Stimulated activated naive CD8-positive, alpha-beta T cell treated with anti-CD3 and anti-CD28 coated beads, Interleukin-15, Interleukin-2, amounts not matched to agents 100 ng/mL and 50 ng/mL, for 24 hours (primary cell): Measurements from ENCODE around the gene SMC3.
"Not testable (repeated sequence)": the region's sequence is repeated elsewhere in the genome, so short reads cannot be mapped to it uniquely, and the experiment has no call there.

ENCODE experiments used
- H3K27ac Mint-ChIP-seq: one replicate; pipeline ENCODE4 v1.8.0; 2021; ENCODE audit warnings: mild to moderate bottlenecking, mixed read lengths
- H3K27me3 Mint-ChIP-seq: one replicate; pipeline ENCODE4 v1.8.0; 2021; ENCODE audit warnings: mixed read lengths
- H3K36me3 Mint-ChIP-seq: one replicate; pipeline ENCODE4 v1.8.0; 2021; ENCODE audit warnings: low read depth, mixed read lengths
- H3K4me1 Mint-ChIP-seq: one replicate; pipeline ENCODE4 v1.8.0; 2021; ENCODE audit warnings: low read depth, mixed read lengths
- H3K4me3 Mint-ChIP-seq: one replicate; pipeline ENCODE4 v1.8.0; 2021; ENCODE audit warnings: mild to moderate bottlenecking, mixed read lengths
- H3K9me3 Mint-ChIP-seq: one replicate; pipeline ENCODE4 v1.8.0; 2021; ENCODE audit warnings: mixed read lengths

SMC3 gene

DNA sequence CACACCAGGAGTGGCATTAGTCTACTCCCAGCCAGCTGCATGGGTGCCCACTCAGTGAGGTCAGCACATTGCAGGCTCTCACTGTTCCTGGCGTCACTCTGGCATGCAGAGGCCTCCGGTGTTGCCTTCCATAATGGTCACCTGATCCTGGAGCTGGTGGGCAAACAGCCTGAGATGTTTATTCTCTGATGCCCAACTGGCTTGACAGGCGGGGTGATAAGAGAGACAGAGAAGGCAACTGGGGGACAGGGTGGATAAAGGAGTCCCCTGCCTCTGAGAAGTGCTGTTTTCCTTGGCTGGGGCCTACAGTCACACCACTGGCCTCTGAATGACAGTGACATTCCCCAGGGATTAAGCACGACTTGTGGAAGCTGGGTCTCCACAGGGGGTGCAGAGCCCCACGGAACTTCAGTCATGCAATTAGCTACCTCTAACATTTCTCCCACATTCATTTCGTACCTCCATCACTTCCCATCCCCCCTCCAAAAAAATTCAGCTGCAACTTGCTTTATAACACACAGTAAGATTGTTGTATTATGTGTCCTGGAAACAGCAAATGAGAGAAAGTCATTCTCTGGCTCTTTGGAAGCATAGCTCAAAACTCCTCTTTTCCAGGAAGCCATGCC is 69.5 kb downstream of the SMC3 start:
- Mint-ChIP-seq H3K36me3 (no peaks in the 10 kb centered on the region), H3K9me3 (no peaks in the 10 kb centered on the region), H3K4me3 (no peak overlapping the region), H3K27ac (no peak overlapping the region), H3K4me1 (peaks cover 14% of the 10 kb centered on the region), H3K27me3 (peaks cover 23% of the 10 kb centered on the region)

DNA sequence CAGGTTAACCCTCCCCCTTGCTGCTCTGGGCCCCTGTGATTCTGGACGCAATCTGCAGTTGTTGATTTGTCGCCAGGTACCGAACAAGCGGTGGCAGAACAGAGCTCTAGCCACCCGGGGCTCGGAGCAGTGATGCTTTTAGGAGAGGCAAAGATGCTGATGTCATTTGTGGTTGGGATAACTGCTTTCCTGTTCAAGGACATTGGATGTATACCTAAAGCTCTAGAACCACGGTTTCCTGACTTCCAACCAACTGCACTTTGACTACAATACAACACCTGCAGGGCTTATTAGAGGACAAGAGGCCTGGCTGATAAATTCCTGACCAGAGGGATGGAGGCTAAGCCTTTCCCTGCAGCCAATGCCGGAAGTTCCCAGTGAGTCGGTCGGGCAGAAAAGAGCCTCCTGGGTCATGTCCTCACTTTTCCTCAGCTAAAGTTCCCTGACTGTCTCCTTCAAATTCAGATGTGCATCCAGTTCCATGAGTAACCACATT is 70.1 kb downstream of the SMC3 start:
- H3K4me3 Mint-ChIP-seq: no peak overlapping the region
- no peaks in the 10 kb centered on the region for H3K36me3 Mint-ChIP-seq
- H3K4me1 Mint-ChIP-seq: peaks cover 20% of the 10 kb centered on the region
- peaks cover 29% of the 10 kb centered on the region for H3K27me3 Mint-ChIP-seq
- H3K9me3 Mint-ChIP-seq: no peaks in the 10 kb centered on the region
- H3K27ac Mint-ChIP-seq: no peak overlapping the region

DNA sequence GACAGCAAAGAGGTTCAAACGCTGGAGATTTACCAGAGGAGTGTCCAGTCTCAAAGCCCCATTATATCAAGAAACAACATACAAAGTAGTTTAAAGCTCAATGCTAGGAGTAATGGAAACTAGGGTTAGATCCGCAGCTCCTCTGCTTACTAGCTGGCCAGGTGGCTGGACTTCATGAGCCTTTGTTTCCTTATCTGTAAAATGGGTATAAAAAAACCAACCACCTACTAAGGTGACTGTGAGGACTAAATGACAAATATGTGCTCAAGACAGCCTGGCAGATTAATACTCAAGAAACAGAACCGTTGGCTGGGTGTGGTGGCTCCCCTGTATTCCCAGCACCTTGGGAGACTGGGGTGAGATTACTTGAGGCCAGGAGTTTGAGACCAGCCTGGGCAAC is 70.8 kb downstream of the SMC3 start:
- Mint-ChIP-seq H3K9me3 (no peaks in the 10 kb centered on the region), H3K27ac (no peak overlapping the region), H3K27me3 (peaks cover 36% of the 10 kb centered on the region)

DNA sequence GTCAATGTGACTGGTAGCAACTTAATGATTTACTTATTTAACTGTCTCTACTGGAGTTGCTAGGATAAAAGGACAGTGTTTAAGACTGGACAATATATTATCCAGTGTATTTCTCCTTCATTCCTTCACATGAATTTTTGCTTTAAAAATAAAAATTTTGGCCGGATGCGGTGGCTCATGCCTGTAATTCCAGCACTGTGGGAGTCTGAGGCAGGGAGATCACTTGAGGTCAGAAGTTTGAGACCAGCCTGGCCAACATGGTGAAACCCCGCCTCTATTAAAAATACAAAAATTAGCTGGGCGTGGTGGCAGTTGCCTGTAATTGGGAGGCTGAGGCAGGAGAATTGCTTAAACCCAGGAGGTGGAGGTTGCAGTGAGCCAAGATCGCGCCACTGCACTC is 71.6 kb downstream of the SMC3 start:
- peaks cover 39% of the 10 kb centered on the region for H3K27me3 Mint-ChIP-seq
- not testable (repeated sequence) for H3K27ac Mint-ChIP-seq, H3K4me3 Mint-ChIP-seq, H3K9me3 Mint-ChIP-seq, H3K36me3 Mint-ChIP-seq
- peaks cover 28% of the 10 kb centered on the region for H3K4me1 Mint-ChIP-seq

More for the DNA sequence above, 70.8 kb downstream of the SMC3 start:
- Mint-ChIP-seq H3K4me3 (no peak overlapping the region), H3K4me1 (peaks cover 26% of the 10 kb centered on the region), H3K36me3 (no peaks in the 10 kb centered on the region)

DNA sequence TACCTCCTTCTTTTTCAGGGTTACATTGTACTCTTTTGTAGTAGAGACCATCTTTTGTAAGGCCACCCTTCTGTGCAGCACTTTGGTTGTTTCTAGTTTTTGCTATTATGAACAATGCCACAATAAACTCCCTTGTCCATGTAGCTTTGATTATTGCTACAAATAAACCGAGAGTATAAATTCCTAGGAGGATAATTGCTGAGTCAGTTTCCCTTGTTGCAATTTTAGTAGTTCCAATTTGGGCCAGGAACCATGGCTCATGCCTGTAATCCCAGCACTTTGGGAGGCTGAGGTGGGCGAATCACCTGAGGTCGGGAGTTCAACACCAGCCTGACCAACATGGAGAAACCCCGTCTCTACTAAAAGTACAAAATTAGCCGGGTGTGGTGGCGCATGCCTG is 72.4 kb downstream of the SMC3 start:
- H3K9me3 Mint-ChIP-seq, H3K36me3 Mint-ChIP-seq, H3K4me3 Mint-ChIP-seq, H3K27ac Mint-ChIP-seq: not testable (repeated sequence)
- Mint-ChIP-seq H3K4me1 (peaks cover 32% of the 10 kb centered on the region), H3K27me3 (peaks cover 43% of the 10 kb centered on the region)

DNA sequence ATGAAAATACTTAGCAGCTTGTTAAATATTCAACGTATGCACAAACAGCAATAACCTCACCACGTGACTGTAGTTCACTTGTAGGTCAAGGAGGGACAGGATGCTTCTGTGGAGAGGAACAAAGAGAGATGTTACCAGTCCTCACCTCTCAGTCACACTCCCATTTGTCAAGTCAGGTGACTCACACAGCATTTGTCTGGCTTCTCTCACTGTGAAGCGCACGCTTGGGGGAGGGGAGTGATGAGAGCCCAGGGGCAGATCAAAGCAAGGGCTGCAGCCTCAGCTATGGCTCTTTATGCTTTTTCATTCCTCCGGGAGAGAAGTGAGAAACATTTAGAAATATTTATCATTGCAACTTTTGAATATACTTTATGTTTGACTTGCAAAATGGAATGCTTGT is 73.8 kb downstream of the SMC3 start:
- Mint-ChIP-seq H3K27ac (no peak overlapping the region), H3K36me3 (no peaks in the 10 kb centered on the region), H3K9me3 (no peaks in the 10 kb centered on the region)

DNA sequence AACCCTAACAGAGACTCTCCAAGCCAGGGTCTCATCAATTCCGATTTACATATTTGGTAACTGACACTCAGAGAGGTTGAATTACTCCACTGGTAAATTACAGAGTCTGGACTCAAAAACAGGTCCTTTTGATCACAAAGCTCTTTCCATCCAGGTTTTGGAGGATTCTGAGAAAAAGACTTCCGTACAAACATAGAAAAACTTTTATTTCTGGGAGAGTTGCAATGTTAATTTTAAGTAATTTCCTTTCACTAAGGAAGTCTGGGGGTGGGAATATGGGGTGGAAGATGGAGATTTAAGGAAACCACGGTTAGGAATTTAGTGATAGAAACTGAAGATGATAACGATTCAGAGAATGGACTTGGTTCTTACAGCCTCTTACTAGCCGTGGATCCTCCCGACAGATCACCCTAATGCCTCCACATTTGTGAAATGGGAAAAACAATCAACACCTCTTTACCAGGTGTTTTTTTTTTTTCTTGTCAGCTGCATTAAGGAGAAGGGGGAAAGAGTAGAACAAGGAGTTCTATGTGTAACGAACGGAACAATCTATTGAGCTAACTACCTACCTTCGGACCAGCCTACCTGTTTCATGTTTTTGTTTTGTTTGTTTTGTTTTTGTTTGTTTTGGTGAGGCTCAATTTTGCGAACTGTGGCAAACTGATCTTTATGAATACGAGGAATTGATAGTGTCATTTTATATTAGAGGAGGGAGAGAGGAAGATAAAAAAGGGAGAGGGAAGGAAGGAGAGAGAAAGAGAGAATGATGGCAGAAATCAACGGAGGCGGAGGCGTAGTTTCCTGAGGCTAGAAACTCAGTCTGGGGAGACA is 74.9 kb downstream of the SMC3 start:
- Mint-ChIP-seq H3K4me1 (peaks cover 37% of the 10 kb centered on the region), H3K4me3 (peak overlapping the region; percentile 76), H3K36me3 (no peaks in the 10 kb centered on the region), H3K27me3 (peaks cover 63% of the 10 kb centered on the region), H3K27ac (peak overlapping the region; percentile 47), H3K9me3 (no peaks in the 10 kb centered on the region)

More for the DNA sequence above, 73.8 kb downstream of the SMC3 start:
- Mint-ChIP-seq H3K4me1 (peaks cover 37% of the 10 kb centered on the region), H3K4me3 (no peak overlapping the region), H3K27me3 (peaks cover 55% of the 10 kb centered on the region)

DNA sequence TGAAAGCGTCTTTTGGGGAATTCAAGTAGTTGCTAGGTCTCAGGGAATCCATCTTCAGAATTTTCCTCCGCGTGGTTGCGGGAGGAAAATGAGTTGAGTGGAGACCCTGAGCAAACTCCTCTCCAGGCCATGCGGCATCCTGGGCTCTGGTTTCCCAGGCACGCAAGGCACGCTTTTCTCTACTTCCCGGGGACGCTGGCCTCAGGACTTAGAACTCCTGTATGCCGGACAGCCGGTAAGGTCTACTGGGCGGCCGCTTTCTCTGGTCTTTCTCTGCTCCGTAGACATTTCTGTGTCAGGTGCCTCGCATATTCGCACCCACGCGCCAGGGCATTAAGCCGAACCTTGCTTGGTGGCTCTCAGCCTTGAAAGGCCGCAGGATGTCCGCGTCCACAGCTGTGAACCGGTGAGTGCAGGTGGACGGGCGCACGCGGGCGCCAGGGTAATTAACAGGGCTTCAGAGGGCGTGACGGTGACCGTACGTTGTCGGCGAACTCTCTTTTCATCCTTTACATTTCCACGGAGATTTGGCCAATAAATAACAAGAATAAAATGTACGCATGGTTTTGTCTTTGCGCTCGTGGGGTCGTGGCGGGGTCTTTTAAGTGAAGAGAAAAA is 75.6 kb downstream of the SMC3 start:
- H3K27me3 Mint-ChIP-seq: peaks cover 64% of the 10 kb centered on the region

DNA sequence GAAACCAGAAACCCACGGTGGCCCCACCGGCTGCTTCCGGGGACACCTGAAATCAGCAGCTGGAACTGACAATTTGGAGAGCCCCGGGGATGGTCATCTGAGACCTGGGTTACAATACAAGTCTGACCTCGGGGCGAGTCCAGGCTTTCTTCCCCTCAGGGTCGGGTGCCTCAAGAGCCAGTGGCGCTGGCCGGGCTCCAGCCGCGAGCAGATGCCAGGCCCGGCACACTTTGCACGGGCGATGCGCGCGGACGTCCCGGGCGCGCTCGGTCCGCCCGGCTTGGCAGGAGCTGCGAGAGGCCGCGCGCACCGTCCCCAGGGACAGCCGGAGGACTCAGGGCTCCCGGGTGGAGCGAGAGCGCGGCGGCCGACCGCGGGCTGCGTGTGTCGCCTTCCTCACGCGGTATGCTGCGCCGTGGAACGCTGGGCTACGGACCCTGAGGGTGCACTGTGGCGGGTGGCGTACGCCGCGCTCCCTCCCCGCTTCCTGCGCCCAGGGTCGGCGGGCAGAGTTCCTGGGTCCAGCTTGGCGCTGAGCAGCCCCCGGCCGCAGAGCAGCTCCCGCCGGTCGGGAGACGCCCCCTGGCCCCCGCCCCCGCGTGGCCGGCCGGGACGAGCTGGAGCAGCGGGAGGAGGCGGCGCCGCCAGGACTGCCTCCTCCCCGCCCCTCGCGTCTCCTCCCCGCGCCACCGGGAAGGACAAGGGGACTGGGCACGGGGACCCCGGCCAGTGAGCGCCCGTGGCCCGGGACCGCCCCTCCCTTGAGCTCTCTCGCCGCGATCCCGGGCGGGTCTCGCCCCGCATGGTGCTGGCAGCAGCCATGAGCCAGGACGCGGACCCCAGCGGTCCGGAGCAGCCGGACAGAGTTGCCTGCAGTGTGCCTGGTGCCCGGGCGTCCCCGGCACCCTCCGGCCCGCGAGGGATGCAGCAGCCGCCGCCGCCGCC is 76.4 kb downstream of the SMC3 start, which contains the start of gene RBM20:
RBM20 (plus strand) TSS at position 684 of the 945 bp plus-strand sequence; CDS start at position 803, 119 bp downstream.
- no peaks in the 10 kb centered on the region for H3K36me3 Mint-ChIP-seq
- H3K9me3 Mint-ChIP-seq: no peaks in the 10 kb centered on the region
- H3K27me3 Mint-ChIP-seq: peaks cover 71% of the 10 kb centered on the region
- peak within 1 kb of the TSS; percentile 76 for H3K4me3 Mint-ChIP-seq
- H3K4me1 Mint-ChIP-seq: peaks cover 37% of the 10 kb centered on the region
- no peak within 1 kb of the TSS for H3K27ac Mint-ChIP-seq

More for the DNA sequence above, 75.6 kb downstream of the SMC3 start:
- Mint-ChIP-seq H3K4me1 (peaks cover 37% of the 10 kb centered on the region), H3K4me3 (peak overlapping the region; percentile 76), H3K36me3 (no peaks in the 10 kb centered on the region), H3K9me3 (no peaks in the 10 kb centered on the region), H3K27ac (no peak overlapping the region)

DNA sequence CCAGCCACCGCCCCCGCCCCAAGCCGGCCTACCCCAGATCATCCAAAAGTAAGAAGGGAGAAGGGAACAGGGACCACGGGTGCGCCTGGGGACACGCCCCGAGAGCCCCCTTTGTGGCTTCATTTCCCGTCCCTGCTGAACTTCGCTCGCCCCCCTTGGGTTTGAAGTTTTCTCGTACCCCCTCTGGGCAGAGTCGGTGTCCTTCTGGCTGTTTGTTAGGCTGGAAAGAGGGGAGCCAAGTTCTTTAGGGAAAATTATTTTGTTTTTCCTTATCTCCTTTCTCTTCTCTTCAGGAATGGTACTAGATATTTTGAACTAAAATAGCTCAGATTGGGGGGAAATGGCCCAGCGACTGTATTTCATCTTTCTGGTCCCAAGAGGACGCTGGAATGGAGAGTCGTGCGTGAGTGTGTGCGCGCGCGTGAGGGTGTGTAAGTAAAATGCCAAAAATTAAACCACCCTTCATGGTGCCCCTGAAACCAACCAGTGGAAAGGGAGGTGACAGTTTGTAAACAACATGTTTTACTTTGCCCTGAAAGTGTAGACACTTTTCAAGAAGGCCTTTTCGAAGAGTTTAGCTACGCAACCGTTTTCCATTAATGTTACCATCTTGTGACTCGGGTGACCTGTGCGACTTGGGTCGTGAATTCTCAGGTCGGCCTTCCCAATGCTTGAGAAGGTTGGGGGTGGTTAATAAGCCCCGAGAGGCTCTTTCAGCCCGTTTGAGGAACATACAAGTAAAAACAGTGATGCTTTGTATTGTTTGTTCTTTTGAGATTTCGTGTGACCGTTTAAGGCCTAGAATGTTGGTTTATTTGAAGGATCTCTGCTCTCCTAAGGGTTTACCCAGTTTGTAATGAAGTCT is 77.3 kb downstream of the SMC3 start:
- H3K9me3 Mint-ChIP-seq: no peaks in the 10 kb centered on the region
- H3K27me3 Mint-ChIP-seq: peaks cover 75% of the 10 kb centered on the region
- peak overlapping the region; percentile 66 for H3K4me3 Mint-ChIP-seq
- H3K4me1 Mint-ChIP-seq: peaks cover 42% of the 10 kb centered on the region
- H3K27ac Mint-ChIP-seq: no peak overlapping the region
- H3K36me3 Mint-ChIP-seq: no peaks in the 10 kb centered on the region

DNA sequence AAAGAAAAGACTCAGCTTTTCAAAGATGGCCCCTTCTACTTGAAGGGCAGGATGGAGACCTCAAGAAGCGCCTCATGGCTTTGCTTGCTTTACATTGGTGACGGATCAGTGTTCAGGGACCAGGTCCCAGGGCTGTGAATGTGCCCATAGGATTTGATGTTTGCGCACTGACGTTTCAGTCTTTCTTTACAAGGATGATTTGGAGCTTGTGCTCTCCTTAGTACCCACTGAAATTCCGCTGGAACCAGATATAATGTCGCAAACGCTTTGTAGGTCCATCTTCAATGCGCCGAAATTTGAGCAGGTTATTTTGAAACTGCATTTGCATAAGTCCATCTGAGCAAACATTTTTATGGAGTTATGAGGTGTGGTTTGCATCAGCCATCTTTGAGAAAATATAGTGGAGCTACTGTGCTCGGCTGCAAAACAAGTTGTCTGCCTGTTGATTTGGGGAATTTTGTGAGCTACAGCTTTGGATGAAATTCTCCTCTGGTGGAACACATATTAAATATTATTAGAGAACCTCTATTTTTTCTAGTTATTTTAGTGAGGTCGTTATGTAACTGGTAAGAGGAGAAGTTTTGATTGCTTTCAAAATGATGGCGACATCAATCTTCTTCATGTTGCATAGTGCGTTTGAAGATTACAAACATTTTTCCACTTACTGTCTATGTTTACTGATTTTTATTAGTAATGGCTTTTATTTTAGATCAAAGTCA is 79.1 kb downstream of the SMC3 start:
- H3K36me3 Mint-ChIP-seq: no peaks in the 10 kb centered on the region
- peaks cover 49% of the 10 kb centered on the region for H3K4me1 Mint-ChIP-seq
- no peak overlapping the region for H3K4me3 Mint-ChIP-seq
- H3K27ac Mint-ChIP-seq: no peak overlapping the region
- H3K27me3 Mint-ChIP-seq: peaks cover 73% of the 10 kb centered on the region
- H3K9me3 Mint-ChIP-seq: no peaks in the 10 kb centered on the region

DNA sequence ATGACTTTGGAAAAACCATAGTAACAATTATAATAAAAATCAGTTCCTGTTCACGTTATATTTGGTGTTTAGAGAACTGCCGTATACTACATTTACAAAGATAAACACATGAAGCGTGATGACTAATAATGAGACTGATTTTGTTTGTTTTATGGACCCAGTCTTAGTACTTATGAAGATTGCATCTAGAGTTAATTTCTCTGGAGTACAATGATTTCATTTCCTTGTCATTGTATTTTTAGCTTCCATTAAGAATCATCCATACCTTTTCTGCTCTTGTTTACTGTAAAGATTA is 79.6 kb downstream of the SMC3 start:
- H3K9me3 Mint-ChIP-seq: no peaks in the 10 kb centered on the region
- peaks cover 68% of the 10 kb centered on the region for H3K27me3 Mint-ChIP-seq
- no peak overlapping the region for H3K27ac Mint-ChIP-seq
- peaks cover 49% of the 10 kb centered on the region for H3K4me1 Mint-ChIP-seq
- no peaks in the 10 kb centered on the region for H3K36me3 Mint-ChIP-seq
- H3K4me3 Mint-ChIP-seq: no peak overlapping the region

DNA sequence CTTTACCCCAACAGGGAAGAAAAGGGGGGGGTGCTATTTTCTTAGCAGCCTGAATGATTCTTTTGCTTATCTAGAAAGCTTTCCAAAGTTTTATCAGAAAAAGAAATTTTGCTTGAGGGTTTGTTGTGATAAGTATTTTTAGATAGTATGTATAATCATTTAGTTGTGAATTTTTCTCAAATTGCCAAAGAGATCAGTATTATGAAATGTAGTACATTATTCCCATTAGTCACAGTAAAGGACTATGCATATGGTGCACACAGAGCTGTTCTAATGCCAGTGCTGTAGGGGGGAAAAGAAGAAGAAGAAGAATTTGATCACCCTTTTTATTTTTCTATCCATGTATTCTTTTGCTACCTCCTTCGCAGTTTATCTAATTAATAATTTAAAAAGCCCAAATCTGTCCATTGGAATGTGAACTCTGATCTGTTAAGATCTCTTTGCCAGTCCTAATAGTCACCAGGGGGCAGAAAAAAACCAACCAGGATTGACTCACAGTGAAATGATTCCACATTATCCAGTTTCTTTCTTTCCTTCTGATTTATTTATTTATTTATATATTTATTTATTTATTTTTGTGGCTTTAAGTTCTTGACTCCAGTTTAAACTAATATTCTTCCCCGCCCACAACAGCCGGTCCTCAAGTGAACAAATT is 81.3 kb downstream of the SMC3 start:
- H3K36me3 Mint-ChIP-seq: no peaks in the 10 kb centered on the region
- H3K9me3 Mint-ChIP-seq: no peaks in the 10 kb centered on the region
- H3K4me3 Mint-ChIP-seq: no peak overlapping the region
- H3K27me3 Mint-ChIP-seq: peaks cover 62% of the 10 kb centered on the region
- H3K4me1 Mint-ChIP-seq: peaks cover 46% of the 10 kb centered on the region
- no peak overlapping the region for H3K27ac Mint-ChIP-seq
